Stimulated activated CD8-positive, alpha-beta memory T cell treated with anti-CD3 and anti-CD28 coated beads, Interleukin-12 subunit alpha, Interleukin-12 subunit beta, amount 100 ng/mL, for 4 hours (primary cell): ENCODE results near the gene ZNF236.
"Not testable (repeated sequence)": the region's sequence is repeated elsewhere in the genome, so short reads cannot be mapped to it uniquely, and the experiment has no call there.

Experiments used
- DNase-seq: peaks from one replicate; pipeline ENCODE4 v3.0.0-alpha.2; 2020; ENCODE audit warnings: low read depth

Gene ZNF236

GRCh38 chr18:77006305-77007175, 184.2 kb downstream of the ZNF236 start:
- no peak for DNase-seq

GRCh38 chr18:77007251-77007650, 184.9 kb downstream of the ZNF236 start:
- DNase-seq = no peak

- DNase-seq = no peak
Observed at GRCh38 chr18:77008006-77008405, 185.6 kb downstream of the ZNF236 start.

GRCh38 chr18:77008576-77009315, 186.4 kb downstream of the ZNF236 start:
- no peak for DNase-seq

- DNase-seq = no peak
Observed at GRCh38 chr18:77009675-77010074, 187.3 kb downstream of the ZNF236 start.

GRCh38 chr18:77012120-77012519, 189.8 kb downstream of the ZNF236 start:
- no peak for DNase-seq

- DNase-seq = no peak
Observed at GRCh38 chr18:77012806-77013541, 190.6 kb downstream of the ZNF236 start.

- no peak for DNase-seq
Observed at GRCh38 chr18:77013811-77014521, 191.6 kb downstream of the ZNF236 start.

GRCh38 chr18:77014538-77014937, 192.2 kb downstream of the ZNF236 start:
- DNase-seq = no peak

GRCh38 chr18:77015169-77015568, 192.8 kb downstream of the ZNF236 start:
- DNase-seq = no peak

- no peak for DNase-seq
Observed at GRCh38 chr18:77015771-77016710, 193.7 kb downstream of the ZNF236 start.

- DNase-seq = no peak
Observed at GRCh38 chr18:77016936-77017335, 194.6 kb downstream of the ZNF236 start.

GRCh38 chr18:77017355-77017754, 195.0 kb downstream of the ZNF236 start:
- DNase-seq = no peak

GRCh38 chr18:77018650-77019049, 196.3 kb downstream of the ZNF236 start:
- not testable (repeated sequence) for DNase-seq

- no peak for DNase-seq
Observed at GRCh38 chr18:77019641-77020040, 197.3 kb downstream of the ZNF236 start.
